Activated naive CD8-positive, alpha-beta T cell treated with anti-CD3 and anti-CD28 coated beads, Interleukin-2, amount 50 U/mL, for 24 hours (primary cell): Measurements from ENCODE around the gene COPRS.
"Not testable (repeated sequence)": the region's sequence is repeated elsewhere in the genome, so short reads cannot be mapped to it uniquely, and the experiment has no call there.

Experiments used
- ATAC-seq: fragments of 150-1000 bp; cut with Tn5 transposase; one replicate; pipeline ENCODE4 v1.10.0; 2021
- DNase-seq: peaks from one replicate; pipeline ENCODE4 v3.0.0; 2021
- H3K27ac Mint-ChIP-seq: one replicate; pipeline ENCODE4 v1.8.0; 2021; ENCODE audit warnings: mild to moderate bottlenecking, mixed read lengths
- H3K27me3 Mint-ChIP-seq: one replicate; pipeline ENCODE4 v1.8.0; 2021; ENCODE audit warnings: mixed read lengths
- H3K36me3 Mint-ChIP-seq: one replicate; pipeline ENCODE4 v1.8.0; 2021; ENCODE audit warnings: low read depth, mixed read lengths
- H3K4me1 Mint-ChIP-seq: one replicate; pipeline ENCODE4 v1.8.0; 2021; ENCODE audit warnings: mixed read lengths
- H3K4me3 Mint-ChIP-seq: one replicate; pipeline ENCODE4 v1.8.0; 2021; ENCODE audit warnings: mild to moderate bottlenecking, moderate library complexity, mixed read lengths
- H3K9me3 Mint-ChIP-seq: one replicate; pipeline ENCODE4 v1.8.0; 2021; ENCODE audit warnings: mixed read lengths

COPRS gene

GRCh38 chr17:31830971-31831858 lies 27.8 kb downstream of the COPRS start:
- Mint-ChIP-seq H3K27me3 (no peaks in the 10 kb centered on the region), H3K4me1 (peaks cover 4% of the 10 kb centered on the region), H3K27ac (no peak overlapping the region), H3K36me3 (no peaks in the 10 kb centered on the region), H3K4me3 (no peak overlapping the region), H3K9me3 (no peaks in the 10 kb centered on the region)
- no peak for ATAC-seq
- DNase-seq: no peak

GRCh38 chr17:31829649-31830048 lies 29.4 kb downstream of the COPRS start:
- H3K27me3 Mint-ChIP-seq: no peaks in the 10 kb centered on the region
- H3K36me3 Mint-ChIP-seq: no peaks in the 10 kb centered on the region
- ATAC-seq: no peak
- H3K4me3 Mint-ChIP-seq: no peak overlapping the region
- no peak overlapping the region for H3K27ac Mint-ChIP-seq
- DNase-seq: no peak
- no peaks in the 10 kb centered on the region for H3K9me3 Mint-ChIP-seq
- peaks cover 4% of the 10 kb centered on the region for H3K4me1 Mint-ChIP-seq

- not testable (repeated sequence) for H3K27me3 Mint-ChIP-seq, ATAC-seq, H3K4me3 Mint-ChIP-seq, H3K27ac Mint-ChIP-seq, H3K36me3 Mint-ChIP-seq, H3K9me3 Mint-ChIP-seq, H3K4me1 Mint-ChIP-seq, DNase-seq
Observed at GRCh38 chr17:31828955-31829354, 30.1 kb downstream of the COPRS start.

- ATAC-seq (no peak), DNase-seq (no peak)
- no peak overlapping the region for H3K4me3 Mint-ChIP-seq
Observed at GRCh38 chr17:31825961-31826691, 32.9 kb downstream of the COPRS start.

GRCh38 chr17:31824766-31825360 lies 34.2 kb downstream of the COPRS start:
- H3K9me3 Mint-ChIP-seq: no peaks in the 10 kb centered on the region
- H3K36me3 Mint-ChIP-seq: no peaks in the 10 kb centered on the region
- DNase-seq: no peak
- no peaks in the 10 kb centered on the region for H3K27me3 Mint-ChIP-seq
- no peak overlapping the region for H3K4me3 Mint-ChIP-seq
- H3K4me1 Mint-ChIP-seq: no peaks in the 10 kb centered on the region
- no peak for ATAC-seq
- no peak overlapping the region for H3K27ac Mint-ChIP-seq

More at GRCh38 chr17:31825961-31826691, 32.9 kb downstream of the COPRS start:
- no peaks in the 10 kb centered on the region for H3K4me1 Mint-ChIP-seq
- H3K27ac Mint-ChIP-seq: no peak overlapping the region
- H3K9me3 Mint-ChIP-seq: no peaks in the 10 kb centered on the region
- no peaks in the 10 kb centered on the region for H3K36me3 Mint-ChIP-seq
- H3K27me3 Mint-ChIP-seq: no peaks in the 10 kb centered on the region

GRCh38 chr17:31823014-31823413 lies 36.0 kb downstream of the COPRS start:
- H3K4me3 Mint-ChIP-seq: no peak overlapping the region
- ATAC-seq: no peak

GRCh38 chr17:31820691-31821435 lies 38.2 kb downstream of the COPRS start:
- no peak overlapping the region for H3K4me3 Mint-ChIP-seq
- no peaks in the 10 kb centered on the region for H3K36me3 Mint-ChIP-seq
- no peak for ATAC-seq

More at GRCh38 chr17:31823014-31823413, 36.0 kb downstream of the COPRS start:
- peaks cover 2% of the 10 kb centered on the region for H3K27me3 Mint-ChIP-seq
- no peaks in the 10 kb centered on the region for H3K36me3 Mint-ChIP-seq
- DNase-seq: no peak
- no peak overlapping the region for H3K27ac Mint-ChIP-seq
- no peaks in the 10 kb centered on the region for H3K9me3 Mint-ChIP-seq
- H3K4me1 Mint-ChIP-seq: no peaks in the 10 kb centered on the region

GRCh38 chr17:31819578-31819977 lies 39.5 kb downstream of the COPRS start:
- Mint-ChIP-seq H3K36me3 (no peaks in the 10 kb centered on the region), H3K4me3 (no peak overlapping the region)

More at GRCh38 chr17:31820691-31821435, 38.2 kb downstream of the COPRS start:
- Mint-ChIP-seq H3K27ac (no peak overlapping the region), H3K9me3 (no peaks in the 10 kb centered on the region), H3K4me1 (no peaks in the 10 kb centered on the region), H3K27me3 (peaks cover 3% of the 10 kb centered on the region)
- DNase-seq: no peak

GRCh38 chr17:31818863-31819262 lies 40.2 kb downstream of the COPRS start:
- H3K4me1 Mint-ChIP-seq, H3K36me3 Mint-ChIP-seq, H3K27me3 Mint-ChIP-seq, H3K9me3 Mint-ChIP-seq, H3K27ac Mint-ChIP-seq, DNase-seq, H3K4me3 Mint-ChIP-seq, ATAC-seq: not testable (repeated sequence)

More at GRCh38 chr17:31819578-31819977, 39.5 kb downstream of the COPRS start:
- Mint-ChIP-seq H3K4me1 (no peaks in the 10 kb centered on the region), H3K27ac (no peak overlapping the region), H3K9me3 (no peaks in the 10 kb centered on the region), H3K27me3 (peaks cover 7% of the 10 kb centered on the region)
- ATAC-seq (no peak), DNase-seq (no peak)

- H3K27me3 Mint-ChIP-seq: peaks cover 12% of the 10 kb centered on the region
- ATAC-seq (no peak), DNase-seq (no peak)
- no peaks in the 10 kb centered on the region for H3K9me3 Mint-ChIP-seq
- H3K4me1 Mint-ChIP-seq: no peaks in the 10 kb centered on the region
- no peak overlapping the region for H3K27ac Mint-ChIP-seq
- no peak overlapping the region for H3K4me3 Mint-ChIP-seq
- no peaks in the 10 kb centered on the region for H3K36me3 Mint-ChIP-seq
Observed at GRCh38 chr17:31815212-31815730, 43.8 kb downstream of the COPRS start.

GRCh38 chr17:31811101-31811500 lies 47.9 kb downstream of the COPRS start:
- H3K9me3 Mint-ChIP-seq: no peaks in the 10 kb centered on the region
- no peak overlapping the region for H3K27ac Mint-ChIP-seq
- H3K4me1 Mint-ChIP-seq: no peaks in the 10 kb centered on the region
- H3K27me3 Mint-ChIP-seq: peaks cover 13% of the 10 kb centered on the region
- ATAC-seq (no peak), DNase-seq (no peak)
- no peak overlapping the region for H3K4me3 Mint-ChIP-seq
- no peaks in the 10 kb centered on the region for H3K36me3 Mint-ChIP-seq

GRCh38 chr17:31809876-31810275 lies 49.2 kb downstream of the COPRS start:
- not testable (repeated sequence) for ATAC-seq, H3K36me3 Mint-ChIP-seq, H3K27ac Mint-ChIP-seq, H3K4me1 Mint-ChIP-seq, H3K4me3 Mint-ChIP-seq, DNase-seq, H3K9me3 Mint-ChIP-seq, H3K27me3 Mint-ChIP-seq

GRCh38 chr17:31808521-31809050 lies 50.5 kb downstream of the COPRS start:
- H3K9me3 Mint-ChIP-seq: no peaks in the 10 kb centered on the region
- no peak overlapping the region for H3K27ac Mint-ChIP-seq
- ATAC-seq: no peak
- no peaks in the 10 kb centered on the region for H3K36me3 Mint-ChIP-seq
- H3K4me1 Mint-ChIP-seq: no peaks in the 10 kb centered on the region
- DNase-seq: no peak
- peaks cover 8% of the 10 kb centered on the region for H3K27me3 Mint-ChIP-seq
- H3K4me3 Mint-ChIP-seq: no peak overlapping the region

- ATAC-seq: no peak
- no peaks in the 10 kb centered on the region for H3K4me1 Mint-ChIP-seq
- no peaks in the 10 kb centered on the region for H3K36me3 Mint-ChIP-seq
- DNase-seq: no peak
- H3K4me3 Mint-ChIP-seq: no peak overlapping the region
- no peaks in the 10 kb centered on the region for H3K9me3 Mint-ChIP-seq
- peaks cover 6% of the 10 kb centered on the region for H3K27me3 Mint-ChIP-seq
- no peak overlapping the region for H3K27ac Mint-ChIP-seq
Observed at GRCh38 chr17:31807846-31808245, 51.2 kb downstream of the COPRS start.
